Mesothelial cell of epicardium (in vitro differentiated cells): Measurements from ENCODE around the gene KBTBD2. TPM values are rescaled to one million over a fixed set of nuclear protein-coding genes. Genes with fewer than 3 reads are reported as not detected.
"Not testable (repeated sequence)": the region's sequence is repeated elsewhere in the genome, so short reads cannot be mapped to it uniquely, and the experiment has no call there.

Source experiments
- DNase-seq, 2 experiments: peaks; one replicate each; pipeline ENCODE4 v3.0.0; 2021; ENCODE audit warnings: low spot score in 2 of 2; ENCODE audit not compliant: unreplicated experiment in 2 of 2
- H3K27ac Mint-ChIP-seq: 2 replicates; pipeline ENCODE4 v1.8.0; 2021; ENCODE audit warnings: mixed read lengths
- H3K27me3 Mint-ChIP-seq: 2 replicates; pipeline ENCODE4 v1.8.0; 2021; ENCODE audit warnings: low read depth, mixed read lengths
- H3K36me3 Mint-ChIP-seq: 2 replicates; pipeline ENCODE4 v1.8.0; 2021; ENCODE audit warnings: mixed read lengths
- H3K4me1 Mint-ChIP-seq: 2 replicates; pipeline ENCODE4 v1.8.0; 2021; ENCODE audit warnings: mixed read lengths
- H3K4me3 Mint-ChIP-seq: 2 replicates; pipeline ENCODE4 v1.8.0; 2021; ENCODE audit warnings: mild to moderate bottlenecking, moderate library complexity, mixed read lengths
- H3K9me3 Mint-ChIP-seq: 2 replicates; pipeline ENCODE4 v1.8.0; 2021; ENCODE audit warnings: mixed read lengths
- total RNA-seq: library from RNA; stranded (reverse); gene quantifications from 3 replicates; pipeline ENCODE4 v1.2.1, GENCODE V29; 2021
- TF ChIP-seq, protein P1 (sequence below): fragments of 200-600 bp; sonication (generic); IDR thresholded peaks from one replicate; pipeline ENCODE4 v1.5.0; 2021; ENCODE audit warnings: antibody characterized with exemption; ENCODE audit not compliant: unreplicated experiment

KBTBD2 gene
- total RNA-seq, 1 donor from 2014 or later, result 41.9 TPM

- TF ChIP-seq, protein P1, sequence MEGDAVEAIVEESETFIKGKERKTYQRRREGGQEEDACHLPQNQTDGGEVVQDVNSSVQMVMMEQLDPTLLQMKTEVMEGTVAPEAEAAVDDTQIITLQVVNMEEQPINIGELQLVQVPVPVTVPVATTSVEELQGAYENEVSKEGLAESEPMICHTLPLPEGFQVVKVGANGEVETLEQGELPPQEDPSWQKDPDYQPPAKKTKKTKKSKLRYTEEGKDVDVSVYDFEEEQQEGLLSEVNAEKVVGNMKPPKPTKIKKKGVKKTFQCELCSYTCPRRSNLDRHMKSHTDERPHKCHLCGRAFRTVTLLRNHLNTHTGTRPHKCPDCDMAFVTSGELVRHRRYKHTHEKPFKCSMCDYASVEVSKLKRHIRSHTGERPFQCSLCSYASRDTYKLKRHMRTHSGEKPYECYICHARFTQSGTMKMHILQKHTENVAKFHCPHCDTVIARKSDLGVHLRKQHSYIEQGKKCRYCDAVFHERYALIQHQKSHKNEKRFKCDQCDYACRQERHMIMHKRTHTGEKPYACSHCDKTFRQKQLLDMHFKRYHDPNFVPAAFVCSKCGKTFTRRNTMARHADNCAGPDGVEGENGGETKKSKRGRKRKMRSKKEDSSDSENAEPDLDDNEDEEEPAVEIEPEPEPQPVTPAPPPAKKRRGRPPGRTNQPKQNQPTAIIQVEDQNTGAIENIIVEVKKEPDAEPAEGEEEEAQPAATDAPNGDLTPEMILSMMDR, result no peak
- Mint-ChIP-seq H3K27ac (peak overlapping the region; percentile 71), H3K36me3 (peaks cover 3% of the 10 kb centered on the region), H3K9me3 (no peaks in the 10 kb centered on the region), H3K4me3 (no peak overlapping the region), H3K4me1 (peaks cover 18% of the 10 kb centered on the region), H3K27me3 (no peaks in the 10 kb centered on the region)
- DNase-seq, result no peak
These were observed 10.2 kb downstream of the KBTBD2 start for GRCh38 chr7:32881074-32881982.

DNA sequence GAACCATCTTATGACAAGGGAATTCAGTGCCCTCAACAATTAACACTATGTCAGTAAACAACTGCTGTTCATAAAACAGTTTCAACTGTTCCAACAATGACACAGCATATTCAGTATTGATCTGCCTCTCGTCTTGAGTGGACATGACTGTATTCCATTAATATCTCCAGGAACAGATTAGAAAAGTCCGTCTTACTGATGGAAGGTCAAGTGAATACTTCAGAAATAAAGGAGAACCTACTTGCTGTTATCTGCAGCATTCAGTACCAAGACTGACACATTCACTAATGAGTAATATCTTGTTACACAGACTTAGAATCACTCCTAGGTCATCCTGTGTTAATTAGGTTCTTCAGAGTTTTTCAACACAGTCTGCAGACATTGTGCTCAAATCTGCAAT, 12.1 kb downstream of the KBTBD2 start:
- peaks cover 13% of the 10 kb centered on the region for H3K4me1 Mint-ChIP-seq
- H3K4me3 Mint-ChIP-seq, result no peak overlapping the region
- TF ChIP-seq, protein P1, result no peak
- H3K27ac Mint-ChIP-seq, result peak overlapping the region; percentile 8
- H3K9me3 Mint-ChIP-seq, result no peaks in the 10 kb centered on the region
- no peaks in the 10 kb centered on the region for H3K27me3 Mint-ChIP-seq
- peaks cover 5% of the 10 kb centered on the region for H3K36me3 Mint-ChIP-seq
- no peak for DNase-seq

- not testable (repeated sequence) for H3K4me3 Mint-ChIP-seq, H3K36me3 Mint-ChIP-seq, H3K27ac Mint-ChIP-seq, DNase-seq, H3K27me3 Mint-ChIP-seq, H3K4me1 Mint-ChIP-seq, H3K9me3 Mint-ChIP-seq
These were observed 13.5 kb downstream of the KBTBD2 start for GRCh38 chr7:32878023-32878422.

- DNase-seq, result no peak
- Mint-ChIP-seq H3K27me3 (no peaks in the 10 kb centered on the region), H3K4me1 (peaks cover 2% of the 10 kb centered on the region), H3K4me3 (no peak overlapping the region), H3K9me3 (no peaks in the 10 kb centered on the region), H3K36me3 (peaks cover 43% of the 10 kb centered on the region), H3K27ac (no peak overlapping the region)
- TF ChIP-seq, protein P1, result no peak
These were observed 19.1 kb downstream of the KBTBD2 start for GRCh38 chr7:32872421-32872820.

GRCh38 chr7:32871624-32872371, 19.8 kb downstream of the KBTBD2 start:
- H3K27ac Mint-ChIP-seq, result no peak overlapping the region
- TF ChIP-seq, protein P1, result no peak
- no peak for DNase-seq
- H3K36me3 Mint-ChIP-seq, result peaks cover 48% of the 10 kb centered on the region
- H3K9me3 Mint-ChIP-seq, result no peaks in the 10 kb centered on the region
- no peaks in the 10 kb centered on the region for H3K27me3 Mint-ChIP-seq
- no peak overlapping the region for H3K4me3 Mint-ChIP-seq
- peaks cover 2% of the 10 kb centered on the region for H3K4me1 Mint-ChIP-seq

DNA sequence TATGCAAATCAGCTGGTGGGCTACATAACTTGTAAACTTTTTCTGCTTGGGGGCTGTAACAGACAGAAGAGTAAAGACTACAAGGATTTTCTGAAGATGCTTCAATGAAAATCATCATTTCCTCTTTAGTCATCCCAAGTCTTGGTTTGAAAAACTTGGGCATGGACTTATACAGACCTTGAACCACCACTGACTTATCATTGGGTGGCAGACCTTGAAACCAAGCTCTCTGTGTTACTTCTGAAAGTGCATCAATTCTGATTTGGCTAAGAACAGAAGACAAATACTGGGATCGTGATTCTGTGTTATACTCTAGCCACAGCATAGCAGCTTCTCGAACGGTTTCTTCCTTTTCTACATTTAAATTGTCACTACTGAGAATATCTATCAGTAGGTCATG, 21.3 kb downstream of the KBTBD2 start:
- peaks cover 2% of the 10 kb centered on the region for H3K4me1 Mint-ChIP-seq
- no peak overlapping the region for H3K4me3 Mint-ChIP-seq
- H3K36me3 Mint-ChIP-seq, result peaks cover 60% of the 10 kb centered on the region
- DNase-seq, result no peak
- no peak overlapping the region for H3K27ac Mint-ChIP-seq
- H3K9me3 Mint-ChIP-seq, result peaks cover 10% of the 10 kb centered on the region
- no peaks in the 10 kb centered on the region for H3K27me3 Mint-ChIP-seq
- TF ChIP-seq, protein P1, result no peak
